ENCODE data around the gene CORT. TPM values are rescaled to one million over a fixed set of nuclear protein-coding genes. Genes with fewer than 3 reads are reported as not detected.
"Not testable (repeated sequence)": the region's sequence is repeated elsewhere in the genome, so short reads cannot be mapped to it uniquely, and the experiment has no call there.

Gene CORT
- total RNA-seq, 2 donors from 2014 or later: 1.1 to 1.4 TPM

- intact Hi-C loops (cut with DNase I): loop anchor here (5.0 kb wide), 1 partner anchor 212 kb away; the partner anchor contains the start of gene KIF1B
Measured at GRCh38 chr1:10424651-10425050, 25.2 kb upstream of the CORT start.

DNA sequence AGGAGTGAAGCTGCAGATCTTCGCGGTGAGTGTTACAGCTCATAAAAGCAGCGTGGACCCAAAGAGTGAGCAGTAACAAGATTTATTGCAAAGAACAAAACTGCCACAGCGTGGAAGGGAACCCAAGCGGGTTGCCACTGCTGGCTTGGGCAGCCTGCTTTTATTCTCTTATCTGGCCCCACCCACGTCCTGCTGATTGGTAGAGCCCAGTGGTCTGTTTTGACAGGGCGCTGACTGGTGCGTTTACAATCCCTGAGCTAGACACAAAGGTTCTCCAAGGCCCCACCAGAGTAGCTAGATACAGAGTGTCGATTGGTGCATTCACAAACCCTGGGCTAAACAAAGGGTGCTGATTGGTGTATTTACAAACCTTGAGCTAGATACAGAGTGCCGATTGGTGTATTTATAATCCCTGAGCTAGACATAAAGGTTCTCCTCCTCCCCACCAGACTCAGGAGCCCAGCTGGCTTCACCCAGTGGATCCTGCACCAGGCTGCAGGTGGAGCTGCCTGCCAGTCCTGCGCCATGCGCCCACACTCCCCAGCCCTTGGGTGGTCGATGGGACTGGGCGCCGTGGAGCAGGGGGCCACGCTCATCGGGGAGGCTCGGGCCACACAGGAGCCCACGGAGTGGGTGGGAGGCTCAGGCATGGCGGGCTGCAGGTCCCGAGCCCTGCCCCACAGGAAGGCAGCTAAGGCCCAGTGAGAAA, 23.9 kb upstream of the CORT start:
- not testable (repeated sequence) for H3K4me1 ChIP-seq (replicated peaks); H3K9me3 ChIP-seq; H3K27ac ChIP-seq; H3K27me3 ChIP-seq (replicated peaks; ENCODE audit: insufficient read depth); H3K36me3 ChIP-seq; DNase-seq (ENCODE audit: low spot score); H3K4me3 ChIP-seq
- 67% methylated on average over 21 of the region's 21 CpGs for WGBS
- intact Hi-C loops (cut with DNase I): loop anchor here (5.0 kb wide), 1 partner anchor 214 kb away; the partner anchor contains the start of gene KIF1B

More at GRCh38 chr1:10424651-10425050, 25.2 kb upstream of the CORT start:
- no peak for DNase-seq (ENCODE audit: low spot score)
- no peaks in the 10 kb centered on the region for H3K27me3 ChIP-seq (replicated peaks; ENCODE audit: insufficient read depth)
- no peaks in the 10 kb centered on the region for H3K4me1 ChIP-seq (replicated peaks)
- WGBS: 83% methylated on average over 8 of the region's 8 CpGs
- H3K4me3 ChIP-seq: no peak overlapping the region
- TF ChIP-seq CTCF (IDR thresholded peaks at IDR 0.05): no peak
- no peak for TF ChIP-seq POLR2A (IDR thresholded peaks at IDR 0.05)
- no peak for TF ChIP-seq POLR2AphosphoS5 (IDR thresholded peaks at IDR 0.05)
- H3K36me3 ChIP-seq: no peaks in the 10 kb centered on the region
- no peaks in the 10 kb centered on the region for H3K9me3 ChIP-seq
- no peak overlapping the region for H3K27ac ChIP-seq

DNA sequence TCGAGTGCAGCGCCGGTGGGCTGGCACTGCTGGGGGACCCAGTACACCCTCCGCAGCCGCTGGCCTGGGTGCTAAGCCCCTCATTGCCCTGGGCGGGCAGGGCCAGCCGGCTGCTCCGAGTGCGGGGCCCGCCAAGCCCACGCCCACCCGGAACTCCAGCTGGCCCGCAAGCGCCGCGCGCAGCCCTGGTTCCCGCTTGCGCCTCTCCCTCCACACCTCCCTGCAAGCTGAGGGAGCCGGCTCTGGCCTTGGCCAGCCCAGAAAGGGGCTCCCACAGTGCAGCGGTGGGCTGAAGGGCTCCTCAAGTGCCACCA, 23.3 kb upstream of the CORT start:
- H3K4me1 ChIP-seq (replicated peaks); H3K4me3 ChIP-seq; H3K27me3 ChIP-seq (replicated peaks; ENCODE audit: insufficient read depth); H3K27ac ChIP-seq; DNase-seq (ENCODE audit: low spot score); H3K9me3 ChIP-seq; H3K36me3 ChIP-seq: not testable (repeated sequence)
- WGBS: 87% methylated on average over 10 of the region's 21 CpGs
- intact Hi-C loops (cut with DNase I): loop anchor here (5.0 kb wide), 1 partner anchor 214 kb away; the partner anchor contains the start of gene KIF1B

GRCh38 chr1:10428984-10429383, 20.8 kb upstream of the CORT start:
- H3K27ac ChIP-seq: no peak overlapping the region
- H3K4me3 ChIP-seq: no peak overlapping the region
- 95% methylated on average over 5 of the region's 5 CpGs for WGBS
- H3K36me3 ChIP-seq: no peaks in the 10 kb centered on the region
- TF ChIP-seq CTCF (IDR thresholded peaks at IDR 0.05) (no peak), POLR2AphosphoS5 (IDR thresholded peaks at IDR 0.05) (no peak), POLR2A (IDR thresholded peaks at IDR 0.05) (no peak)
- intact Hi-C loops (cut with DNase I): loop anchor here (1.0 to 5.0 kb wide), 2 partner anchors 51 to 217 kb away; partner anchors contain the start of gene KIF1B
- DNase-seq (ENCODE audit: low spot score): no peak
- H3K27me3 ChIP-seq (replicated peaks; ENCODE audit: insufficient read depth): no peaks in the 10 kb centered on the region
- H3K4me1 ChIP-seq (replicated peaks): peaks cover 5% of the 10 kb centered on the region
- H3K9me3 ChIP-seq: no peaks in the 10 kb centered on the region

- TF ChIP-seq POLR2AphosphoS5 (IDR thresholded peaks at IDR 0.05): no peak
- TF ChIP-seq POLR2A (IDR thresholded peaks at IDR 0.05): no peak
- no peak for TF ChIP-seq CTCF (IDR thresholded peaks at IDR 0.05)
- Histone ChIP-seq H3K9me3 (no peaks in the 10 kb centered on the region), H3K27ac (peak overlapping the region; percentile 66 to 74), H3K36me3 (no peaks in the 10 kb centered on the region), H3K27me3 (replicated peaks; ENCODE audit: insufficient read depth) (no peaks in the 10 kb centered on the region), H3K4me1 (replicated peaks) (peaks cover 5% of the 10 kb centered on the region), H3K4me3 (peak overlapping the region; percentile 66 to 86)
- intact Hi-C loops (cut with DNase I): loop anchor here (1.0 to 5.0 kb wide), 4 partner anchors 42 to 437 kb away; partner anchors contain the start of genes DFFA, KIF1B and PEX14
- 21% methylated on average over 10 of the region's 16 CpGs for WGBS
- DNase-seq (ENCODE audit: low spot score): no peak
Measured at GRCh38 chr1:10429868-10430215, 20.0 kb upstream of the CORT start.
